ENCODE measurements around the gene ZNF296. TPM values are rescaled to one million over a fixed set of nuclear protein-coding genes. Genes with fewer than 3 reads are reported as not detected.
"Not testable (repeated sequence)": the region's sequence is repeated elsewhere in the genome, so short reads cannot be mapped to it uniquely, and the experiment has no call there.

ZNF296 gene
- total RNA-seq, 1 donor from 2014 or later: 1.0 TPM

DNA sequence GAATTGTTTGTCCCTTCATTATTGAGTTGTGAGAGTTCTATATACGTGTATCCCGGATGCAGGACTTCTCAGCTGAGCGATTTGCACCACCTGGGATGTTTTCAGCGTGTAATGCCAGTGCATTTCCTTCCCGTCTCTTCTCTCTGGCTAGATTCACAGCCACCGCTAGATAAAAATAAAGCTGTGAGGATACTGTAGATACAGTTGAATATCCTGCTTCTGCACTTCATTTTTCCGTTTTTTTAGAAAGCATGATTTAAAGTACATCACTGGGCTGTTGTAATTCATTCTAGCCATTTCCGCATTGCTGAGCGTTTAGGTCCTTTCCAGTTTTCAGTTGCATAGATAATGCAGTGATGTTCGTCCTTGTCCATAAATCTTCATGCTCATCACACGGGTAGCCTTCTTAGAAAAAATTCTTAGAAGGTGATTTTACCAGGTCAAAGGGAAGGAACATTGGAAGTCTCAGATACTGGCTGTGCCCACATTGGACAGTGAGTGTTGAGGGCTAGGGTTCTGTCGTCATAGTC lies 31.4 kb upstream of the ZNF296 start:
- H3K4me3 ChIP-seq (ENCODE audit: low read depth, low read length): no peak overlapping the region
- no peak for TF ChIP-seq CTCF (IDR thresholded peaks at IDR 0.05; ENCODE audit: insufficient read depth, low read length, poor library complexity, severe bottlenecking)
- H3K36me3 ChIP-seq (ENCODE audit: control insufficient read depth, insufficient read depth, low read length): no peaks in the 10 kb centered on the region
- DNase-seq (ENCODE audit: low read depth): no peak
- H3K27me3 ChIP-seq (ENCODE audit: control insufficient read depth, insufficient read depth, low read length): no peaks in the 10 kb centered on the region

DNA sequence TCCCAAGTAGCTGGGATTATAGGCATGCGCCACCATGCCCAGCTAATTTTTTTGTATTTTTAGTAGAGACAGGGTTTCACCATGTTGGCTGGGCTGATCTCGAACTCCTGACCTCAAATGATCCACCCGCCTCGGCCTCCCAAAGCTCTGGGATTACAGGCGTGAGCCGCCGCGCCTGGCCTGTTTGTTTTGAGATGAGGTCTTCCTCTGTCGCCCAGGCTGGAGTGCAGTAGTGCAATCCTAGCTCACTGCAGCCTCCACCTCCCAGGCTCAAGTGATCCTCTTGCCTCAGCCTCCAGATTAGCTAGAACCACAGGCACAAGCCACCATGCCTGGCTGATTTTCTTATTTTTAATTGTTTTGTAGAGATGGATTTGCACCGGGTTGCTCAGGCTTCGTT lies 30.1 kb upstream of the ZNF296 start:
- H3K36me3 ChIP-seq (ENCODE audit: control insufficient read depth, insufficient read depth, low read length); H3K4me3 ChIP-seq (ENCODE audit: low read depth, low read length); DNase-seq (ENCODE audit: low read depth); H3K27me3 ChIP-seq (ENCODE audit: control insufficient read depth, insufficient read depth, low read length): not testable (repeated sequence)

GRCh38 chr19:45104658-45105349 lies 28.5 kb upstream of the ZNF296 start:
- Histone ChIP-seq H3K27me3 (ENCODE audit: control insufficient read depth, insufficient read depth, low read length) (no peaks in the 10 kb centered on the region), H3K36me3 (ENCODE audit: control insufficient read depth, insufficient read depth, low read length) (no peaks in the 10 kb centered on the region), H3K4me3 (ENCODE audit: low read depth, low read length) (no peak overlapping the region)
- DNase-seq (ENCODE audit: low read depth): no peak
- TF ChIP-seq CTCF (IDR thresholded peaks at IDR 0.05; ENCODE audit: insufficient read depth, low read length, poor library complexity, severe bottlenecking): no peak

- H3K27me3 ChIP-seq (ENCODE audit: control insufficient read depth, insufficient read depth, low read length): no peaks in the 10 kb centered on the region
- no peaks in the 10 kb centered on the region for H3K36me3 ChIP-seq (ENCODE audit: control insufficient read depth, insufficient read depth, low read length)
- H3K4me3 ChIP-seq (ENCODE audit: low read depth, low read length): no peak overlapping the region
- peak; percentile 31 for TF ChIP-seq CTCF (IDR thresholded peaks at IDR 0.05; ENCODE audit: insufficient read depth, low read length, poor library complexity, severe bottlenecking)
- no peak for DNase-seq (ENCODE audit: low read depth)
These were observed 27.4 kb upstream of the ZNF296 start for GRCh38 chr19:45103508-45104319.

DNA sequence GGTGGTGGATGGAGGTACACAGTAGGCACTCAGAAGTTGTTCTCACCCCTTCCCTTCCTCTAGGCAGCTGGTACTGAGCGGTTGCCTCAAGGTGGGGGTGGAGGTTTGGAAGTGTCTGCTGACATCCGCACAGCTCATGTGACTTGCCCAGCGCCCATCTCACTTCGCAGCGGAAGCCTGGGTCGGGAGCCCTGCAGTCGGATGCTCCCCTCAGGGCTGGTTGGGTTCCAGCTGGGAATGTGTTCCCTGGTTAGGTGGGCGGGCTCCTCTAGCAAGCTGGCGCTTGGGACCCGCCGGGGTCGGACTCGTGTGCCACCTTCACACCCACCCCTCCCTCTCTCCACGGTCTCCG lies 26.9 kb upstream of the ZNF296 start:
- TF ChIP-seq CTCF (IDR thresholded peaks at IDR 0.05; ENCODE audit: insufficient read depth, low read length, poor library complexity, severe bottlenecking): no peak
- no peak for DNase-seq (ENCODE audit: low read depth)
- no peak overlapping the region for H3K4me3 ChIP-seq (ENCODE audit: low read depth, low read length)

DNA sequence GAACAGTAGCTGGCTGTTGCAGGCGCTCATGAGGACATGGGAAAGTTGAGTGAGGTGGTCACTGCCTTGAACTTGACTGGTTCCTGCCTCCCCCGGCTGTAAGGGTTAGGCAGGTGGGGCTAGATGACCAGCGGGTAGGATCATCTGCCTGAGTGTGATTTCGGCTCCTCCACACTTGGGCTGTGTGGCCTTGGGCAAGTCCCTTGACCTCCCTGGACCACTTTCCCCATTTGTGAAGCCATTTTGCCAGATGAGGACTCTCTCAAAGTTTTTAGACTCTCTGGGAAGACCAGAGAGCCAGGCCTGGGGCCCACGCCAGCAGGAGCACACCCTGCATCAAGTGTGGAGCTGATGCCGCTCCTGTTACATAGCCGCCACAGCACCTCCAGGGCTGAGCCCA lies 26.2 kb upstream of the ZNF296 start:
- Histone ChIP-seq H3K36me3 (ENCODE audit: control insufficient read depth, insufficient read depth, low read length) (no peaks in the 10 kb centered on the region), H3K4me3 (ENCODE audit: low read depth, low read length) (no peak overlapping the region), H3K27me3 (ENCODE audit: control insufficient read depth, insufficient read depth, low read length) (no peaks in the 10 kb centered on the region)
- DNase-seq (ENCODE audit: low read depth): no peak
- TF ChIP-seq CTCF (IDR thresholded peaks at IDR 0.05; ENCODE audit: insufficient read depth, low read length, poor library complexity, severe bottlenecking): no peak

More for the DNA sequence above, 26.9 kb upstream of the ZNF296 start:
- no peaks in the 10 kb centered on the region for H3K27me3 ChIP-seq (ENCODE audit: control insufficient read depth, insufficient read depth, low read length)
- H3K36me3 ChIP-seq (ENCODE audit: control insufficient read depth, insufficient read depth, low read length): no peaks in the 10 kb centered on the region
